Neural cell (in vitro differentiated cells): Measurements from ENCODE around the gene BSN. TPM values are rescaled to one million over a fixed set of nuclear protein-coding genes. Genes with fewer than 3 reads are reported as not detected.

Experiments used
- H2AFZ ChIP-seq: fragments of 200-600, 300-800 bp; sonication (generic), shearing (Covaris generic); 2 replicates; pipeline ENCODE4 v1.6.0; 2014; ENCODE audit warnings: low read depth, mild to moderate bottlenecking, antibody characterized with exemption, low read length, moderate library complexity
- H3F3A ChIP-seq: fragments of 200-600 bp; shearing (Covaris generic); 2 replicates; pipeline ENCODE4 v1.6.1; 2016; ENCODE audit warnings: mild to moderate bottlenecking, moderate library complexity, mixed read lengths, antibody characterized with exemption, low read length; ENCODE audit not compliant: insufficient read depth, poor library complexity, severe bottlenecking
- H3K27ac ChIP-seq: fragments of 200-600, 300-800 bp; sonication (generic), shearing (Covaris generic); 2 replicates; pipeline ENCODE4 v1.5.1; 2014; ENCODE audit warnings: mild to moderate bottlenecking, low read length, moderate library complexity
- H3K27me3 ChIP-seq: fragments of 300-800, 200-600 bp; sonication (generic), shearing (Covaris generic); 2 replicates; pipeline ENCODE4 v1.6.0; 2014; ENCODE audit warnings: mild to moderate bottlenecking, low read depth, low read length, moderate library complexity; ENCODE audit not compliant: insufficient read depth
- H3K36me3 ChIP-seq: fragments of 300-800, 200-600 bp; sonication (generic), shearing (Covaris generic); 2 replicates; pipeline ENCODE4 v1.5.1; 2014; ENCODE audit warnings: mild to moderate bottlenecking, antibody characterized with exemption, low read length, moderate library complexity; ENCODE audit not compliant: insufficient read depth
- H3K4me2 ChIP-seq: fragments of 300-800, 200-600 bp; sonication (generic), shearing (Covaris generic); 2 replicates; pipeline ENCODE4 v1.6.0; 2014; ENCODE audit warnings: mild to moderate bottlenecking, low read length
- H3K4me3 ChIP-seq: fragments of 300-800, 200-600 bp; sonication (generic), shearing (Covaris generic); 2 replicates; pipeline ENCODE4 v1.5.1; 2014; ENCODE audit warnings: mild to moderate bottlenecking, low read length, moderate library complexity
- H3K79me2 ChIP-seq: fragments of 200-600 bp; shearing (Covaris generic); replicated peaks from 2 replicates; pipeline ENCODE4 v1.6.0; 2014; ENCODE audit warnings: mild to moderate bottlenecking, low read length, moderate library complexity; ENCODE audit not compliant: insufficient read depth
- H3K9ac ChIP-seq: fragments of 300-800, 200-600 bp; sonication (generic), shearing (Covaris generic); 2 replicates; pipeline ENCODE4 v1.6.1; 2016; ENCODE audit warnings: mild to moderate bottlenecking, low read length, mixed read lengths
- H3K9me2 ChIP-seq: fragments of 200-600 bp; shearing (Covaris generic); 2 replicates; pipeline ENCODE4 v1.6.1; 2016; ENCODE audit warnings: mild to moderate bottlenecking, low read length, mixed read lengths; ENCODE audit not compliant: insufficient read depth
- H3K9me3 ChIP-seq: fragments of 200-600, 300-800 bp; sonication (generic), shearing (Covaris generic); 2 replicates; pipeline ENCODE4 v1.6.1; 2016; ENCODE audit warnings: mild to moderate bottlenecking, mixed run types, low read length, moderate library complexity, mixed read lengths
- H4K20me1 ChIP-seq: fragments of 200-600 bp; shearing (Covaris generic); 2 replicates; pipeline ENCODE4 v1.6.1; 2016; ENCODE audit warnings: mild to moderate bottlenecking, mixed run types; ENCODE audit not compliant: insufficient read depth
- CTCF ChIP-seq: fragments of 450-650 bp; IDR thresholded peaks from 2 replicates; pipeline ENCODE4 v1.5.1; 2014; ENCODE audit warnings: antibody characterized with exemption, mild to moderate bottlenecking, moderate library complexity; ENCODE audit not compliant: poor library complexity, severe bottlenecking
- EP300 ChIP-seq: fragments of 450-650 bp; conservative IDR thresholded peaks from 2 replicates; pipeline ENCODE4 v1.6.1; 2014; ENCODE audit warnings: antibody characterized with exemption, mild to moderate bottlenecking, moderate library complexity; ENCODE audit not compliant: poor library complexity, severe bottlenecking
- EZH2 ChIP-seq: fragments of 200-600, 300-800 bp; shearing (Covaris generic), sonication (generic); IDR thresholded peaks from 2 replicates; pipeline ENCODE4 v1.6.1; 2014; ENCODE audit warnings: antibody characterized with exemption, low read length, borderline replicate concordance, mild to moderate bottlenecking; ENCODE audit not compliant: insufficient read depth, poor library complexity, severe bottlenecking
- MXI1 ChIP-seq: fragments of 450-650 bp; conservative IDR thresholded peaks from 2 replicates; pipeline ENCODE4 v1.6.1; 2014; ENCODE audit warnings: antibody characterized with exemption, mild to moderate bottlenecking; ENCODE audit not compliant: poor library complexity, severe bottlenecking
- POLR2AphosphoS5 ChIP-seq: IDR thresholded peaks from 2 replicates; pipeline ENCODE4 v1.6.1; 2012
- RAD21 ChIP-seq: fragments of 450-650 bp; conservative IDR thresholded peaks from 2 replicates; pipeline ENCODE4 v1.6.1; 2014; ENCODE audit warnings: antibody characterized with exemption, mild to moderate bottlenecking, moderate library complexity
- SMC3 ChIP-seq: fragments of 450-650 bp; conservative IDR thresholded peaks from 2 replicates; pipeline ENCODE4 v1.6.1; 2014; ENCODE audit warnings: antibody characterized with exemption, mild to moderate bottlenecking, moderate library complexity; ENCODE audit not compliant: poor library complexity
- TAF1 ChIP-seq: IDR thresholded peaks from 2 replicates; pipeline ENCODE4 v1.6.1; 2012; ENCODE audit warnings: low read depth
- polyA plus RNA-seq: library from polyadenylated mRNA; depleted of rRNA; stranded (reverse); fragments of >200 nt; gene quantifications from 2 replicates; pipeline ENCODE4 v1.2.3, GENCODE V29; 2014
- TF ChIP-seq, protein P1 (sequence below): IDR thresholded peaks from 2 replicates; pipeline ENCODE4 v1.6.1; 2012; ENCODE audit warnings: borderline replicate concordance

Gene BSN
- polyA plus RNA-seq, 1 donor from 2014 or later, result 2.0 TPM

GRCh38 chr3:49674497-49674983 lies 120.3 kb downstream of the BSN start:
- no peaks in the 10 kb centered on the region for H3K27me3 ChIP-seq
- TF ChIP-seq CTCF (no peak), RAD21 (peak; percentile 28), POLR2AphosphoS5 (no peak), MXI1 (peak; percentile 80), EZH2 (no peak), EP300 (no peak), SMC3 (no peak), TAF1 (peak; percentile 32)
- TF ChIP-seq, protein P1, sequence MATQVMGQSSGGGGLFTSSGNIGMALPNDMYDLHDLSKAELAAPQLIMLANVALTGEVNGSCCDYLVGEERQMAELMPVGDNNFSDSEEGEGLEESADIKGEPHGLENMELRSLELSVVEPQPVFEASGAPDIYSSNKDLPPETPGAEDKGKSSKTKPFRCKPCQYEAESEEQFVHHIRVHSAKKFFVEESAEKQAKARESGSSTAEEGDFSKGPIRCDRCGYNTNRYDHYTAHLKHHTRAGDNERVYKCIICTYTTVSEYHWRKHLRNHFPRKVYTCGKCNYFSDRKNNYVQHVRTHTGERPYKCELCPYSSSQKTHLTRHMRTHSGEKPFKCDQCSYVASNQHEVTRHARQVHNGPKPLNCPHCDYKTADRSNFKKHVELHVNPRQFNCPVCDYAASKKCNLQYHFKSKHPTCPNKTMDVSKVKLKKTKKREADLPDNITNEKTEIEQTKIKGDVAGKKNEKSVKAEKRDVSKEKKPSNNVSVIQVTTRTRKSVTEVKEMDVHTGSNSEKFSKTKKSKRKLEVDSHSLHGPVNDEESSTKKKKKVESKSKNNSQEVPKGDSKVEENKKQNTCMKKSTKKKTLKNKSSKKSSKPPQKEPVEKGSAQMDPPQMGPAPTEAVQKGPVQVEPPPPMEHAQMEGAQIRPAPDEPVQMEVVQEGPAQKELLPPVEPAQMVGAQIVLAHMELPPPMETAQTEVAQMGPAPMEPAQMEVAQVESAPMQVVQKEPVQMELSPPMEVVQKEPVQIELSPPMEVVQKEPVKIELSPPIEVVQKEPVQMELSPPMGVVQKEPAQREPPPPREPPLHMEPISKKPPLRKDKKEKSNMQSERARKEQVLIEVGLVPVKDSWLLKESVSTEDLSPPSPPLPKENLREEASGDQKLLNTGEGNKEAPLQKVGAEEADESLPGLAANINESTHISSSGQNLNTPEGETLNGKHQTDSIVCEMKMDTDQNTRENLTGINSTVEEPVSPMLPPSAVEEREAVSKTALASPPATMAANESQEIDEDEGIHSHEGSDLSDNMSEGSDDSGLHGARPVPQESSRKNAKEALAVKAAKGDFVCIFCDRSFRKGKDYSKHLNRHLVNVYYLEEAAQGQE, result no peak
- H3K79me2 ChIP-seq, result peaks cover 7% of the 10 kb centered on the region
- H3K9ac ChIP-seq, result peak overlapping the region; percentile 88
- no peaks in the 10 kb centered on the region for H3K36me3 ChIP-seq
- H3K4me3 ChIP-seq, result peak overlapping the region; percentile 100
- H3K9me2 ChIP-seq, result no peaks in the 10 kb centered on the region
- H3K4me2 ChIP-seq, result peak overlapping the region; percentile 84
- peak overlapping the region; percentile 90 for H3K27ac ChIP-seq
- H4K20me1 ChIP-seq, result no peaks in the 10 kb centered on the region
- no peaks in the 10 kb centered on the region for H3K9me3 ChIP-seq
- peak overlapping the region; percentile 33 for H2AFZ ChIP-seq
- H3F3A ChIP-seq, result no peaks in the 10 kb centered on the region

DNA sequence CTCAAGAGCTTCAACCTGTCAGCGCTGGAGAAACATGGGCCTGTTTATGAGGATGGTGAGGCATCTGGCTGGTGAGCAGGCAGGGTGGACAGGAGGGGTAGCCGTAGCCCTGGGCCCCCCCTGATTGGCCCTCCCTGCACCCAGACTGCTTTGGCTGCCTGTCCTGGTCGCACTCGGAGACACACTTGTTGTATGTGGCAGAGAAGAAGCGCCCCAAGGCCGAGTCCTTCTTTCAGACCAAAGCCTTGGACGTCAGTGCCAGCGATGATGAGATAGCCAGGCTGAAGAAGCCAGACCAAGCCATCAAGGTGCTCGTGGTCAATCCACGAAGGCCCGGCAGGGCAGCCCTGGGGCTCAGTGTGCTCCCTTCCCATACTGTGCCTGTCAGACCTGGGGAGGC lies 121.6 kb downstream of the BSN start:
- Histone ChIP-seq H3K4me3 (no peak overlapping the region), H3K9ac (no peak overlapping the region), H3F3A (no peaks in the 10 kb centered on the region), H3K27ac (no peak overlapping the region), H3K9me3 (no peaks in the 10 kb centered on the region), H3K9me2 (no peaks in the 10 kb centered on the region), H3K27me3 (no peaks in the 10 kb centered on the region), H3K4me2 (no peak overlapping the region), H3K36me3 (no peaks in the 10 kb centered on the region), H4K20me1 (no peaks in the 10 kb centered on the region), H2AFZ (no peak overlapping the region), H3K79me2 (peaks cover 7% of the 10 kb centered on the region)
- TF ChIP-seq RAD21 (no peak), CTCF (no peak), MXI1 (no peak), TAF1 (no peak), EP300 (no peak), SMC3 (no peak), POLR2AphosphoS5 (no peak), EZH2 (no peak)
- TF ChIP-seq, protein P1, result no peak
